Measurements from ENCODE around the gene FOXO3. TPM values are rescaled to one million over a fixed set of nuclear protein-coding genes. Genes with fewer than 3 reads are reported as not detected.

Gene FOXO3
- total RNA-seq, 4 donors from 2014 or later: 34.3 to 61.1 (median 49.7) TPM

GRCh38 chr6:108565893-108566292, 5.2 kb downstream of the FOXO3 start:
- TF ChIP-seq CTCF (IDR thresholded peaks at IDR 0.05): peak in 4 of 6 experiments; percentile 38 to 67 (median 46)
- peak in 1 of 2 donors; percentile 21 for TF ChIP-seq POLR2A (IDR thresholded peaks at IDR 0.05)
- DNase-seq: peak in 2 of 3 donors; percentile 26 to 66
- peaks cover 0 to 48% (median 18%) of the 10 kb centered on the region in 4 donors for H3K4me1 ChIP-seq
- peak overlapping the region; percentile 75 to 99 (median 87) for H3K27ac ChIP-seq
- H3K4me3 ChIP-seq: peak overlapping the region in 1 of 4 donors; percentile 20
- no peaks in the 10 kb centered on the region for H3K27me3 ChIP-seq
- no peaks in the 10 kb centered on the region for H3K9me3 ChIP-seq
- peaks cover 0 to 43% (median 0%) of the 10 kb centered on the region in 3 donors for H3K36me3 ChIP-seq

- peaks cover 0 to 48% (median 0%) of the 10 kb centered on the region in 3 donors for H3K36me3 ChIP-seq
- H3K9me3 ChIP-seq: no peaks in the 10 kb centered on the region
- peak overlapping the region; percentile 75 to 99 (median 87) for H3K27ac ChIP-seq
- TF ChIP-seq CTCF (IDR thresholded peaks at IDR 0.05) (no peak), POLR2A (IDR thresholded peaks at IDR 0.05) (no peak)
- peaks cover 0 to 48% (median 18%) of the 10 kb centered on the region in 4 donors for H3K4me1 ChIP-seq
- DNase-seq: no peak
- H3K4me3 ChIP-seq: no peak overlapping the region
- no peaks in the 10 kb centered on the region for H3K27me3 ChIP-seq
These were observed 5.7 kb downstream of the FOXO3 start for GRCh38 chr6:108566406-108566805.

GRCh38 chr6:108568101-108568500, 7.4 kb downstream of the FOXO3 start:
- no peaks in the 10 kb centered on the region for H3K27me3 ChIP-seq
- H3K9me3 ChIP-seq: no peaks in the 10 kb centered on the region
- DNase-seq: no peak
- H3K4me1 ChIP-seq: peaks cover 0 to 48% (median 13%) of the 10 kb centered on the region in 4 donors
- no peak overlapping the region for H3K4me3 ChIP-seq
- no peak for TF ChIP-seq POLR2A (IDR thresholded peaks at IDR 0.05)
- no peak for TF ChIP-seq CTCF (IDR thresholded peaks at IDR 0.05)
- peaks cover 0 to 64% (median 0%) of the 10 kb centered on the region in 3 donors for H3K36me3 ChIP-seq
- no peak overlapping the region for H3K27ac ChIP-seq

- TF ChIP-seq POLR2A (IDR thresholded peaks at IDR 0.05): no peak
- Histone ChIP-seq H3K4me3 (no peak overlapping the region), H3K27ac (no peak overlapping the region), H3K27me3 (no peaks in the 10 kb centered on the region), H3K4me1 (peaks cover 0 to 45% (median 13%) of the 10 kb centered on the region in 4 donors), H3K9me3 (no peaks in the 10 kb centered on the region), H3K36me3 (peaks cover 0 to 64% (median 0%) of the 10 kb centered on the region in 3 donors)
- DNase-seq: no peak
These were observed 8.0 kb downstream of the FOXO3 start for GRCh38 chr6:108568551-108569305.

- Histone ChIP-seq H3K27ac (no peak overlapping the region), H3K9me3 (no peaks in the 10 kb centered on the region), H3K27me3 (no peaks in the 10 kb centered on the region), H3K4me3 (no peak overlapping the region), H3K4me1 (peaks cover 0 to 40% (median 7%) of the 10 kb centered on the region in 4 donors), H3K36me3 (peaks cover 0 to 64% (median 0%) of the 10 kb centered on the region in 3 donors)
- TF ChIP-seq POLR2A (IDR thresholded peaks at IDR 0.05): no peak
- no peak for TF ChIP-seq CTCF (IDR thresholded peaks at IDR 0.05)
- DNase-seq: no peak
These were observed 9.8 kb downstream of the FOXO3 start for GRCh38 chr6:108570517-108570916.

- no peak for TF ChIP-seq POLR2A (IDR thresholded peaks at IDR 0.05)
- no peak for TF ChIP-seq CTCF (IDR thresholded peaks at IDR 0.05)
- Histone ChIP-seq H3K27ac (no peak overlapping the region), H3K9me3 (no peaks in the 10 kb centered on the region), H3K36me3 (peaks cover 0 to 34% (median 0%) of the 10 kb centered on the region in 3 donors), H3K4me3 (no peak overlapping the region), H3K4me1 (peaks cover 0 to 41% (median 4%) of the 10 kb centered on the region in 4 donors), H3K27me3 (no peaks in the 10 kb centered on the region)
- no peak for DNase-seq
These were observed 13.9 kb downstream of the FOXO3 start for GRCh38 chr6:108574457-108575141.
